Smooth muscle cell of the umbilical artery (primary cell): ENCODE measurements around the gene TAS2R46. TPM values are rescaled to one million over a fixed set of nuclear protein-coding genes. Genes with fewer than 3 reads are reported as not detected.

Experiments
- total RNA-seq: library from RNA; depleted of rRNA; stranded (reverse); fragments of >200 nt; gene quantifications from 2 replicates; pipeline ENCODE4 v1.2.3, GENCODE V29; 2014

TAS2R46 gene, protein sequence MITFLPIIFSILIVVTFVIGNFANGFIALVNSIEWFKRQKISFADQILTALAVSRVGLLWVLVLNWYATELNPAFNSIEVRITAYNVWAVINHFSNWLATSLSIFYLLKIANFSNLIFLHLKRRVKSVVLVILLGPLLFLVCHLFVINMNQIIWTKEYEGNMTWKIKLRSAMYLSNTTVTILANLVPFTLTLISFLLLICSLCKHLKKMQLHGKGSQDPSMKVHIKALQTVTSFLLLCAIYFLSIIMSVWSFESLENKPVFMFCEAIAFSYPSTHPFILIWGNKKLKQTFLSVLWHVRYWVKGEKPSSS
- total RNA-seq, result 1.8 and 4.8 TPM in 2 replicates

GRCh38 chr12:11062194-11062593, at the start of gene TAS2R46:
TAS2R46 (minus strand) TSS chr12:11062294; CDS start chr12:11062294, 0 bp downstream.

GRCh38 chr12:11092128-11092527, 30.0 kb upstream of the TAS2R46 start, which contains the start of gene TAS2R43:
TAS2R43 (minus strand) TSS chr12:11092313; CDS start chr12:11092229, 84 bp downstream.

GRCh38 chr12:11031307-11031706, 30.8 kb downstream of the TAS2R46 start, which contains the start of gene TAS2R31:
TAS2R31 (minus strand) TSS chr12:11031407; CDS start chr12:11031335, 72 bp downstream.

DNA sequence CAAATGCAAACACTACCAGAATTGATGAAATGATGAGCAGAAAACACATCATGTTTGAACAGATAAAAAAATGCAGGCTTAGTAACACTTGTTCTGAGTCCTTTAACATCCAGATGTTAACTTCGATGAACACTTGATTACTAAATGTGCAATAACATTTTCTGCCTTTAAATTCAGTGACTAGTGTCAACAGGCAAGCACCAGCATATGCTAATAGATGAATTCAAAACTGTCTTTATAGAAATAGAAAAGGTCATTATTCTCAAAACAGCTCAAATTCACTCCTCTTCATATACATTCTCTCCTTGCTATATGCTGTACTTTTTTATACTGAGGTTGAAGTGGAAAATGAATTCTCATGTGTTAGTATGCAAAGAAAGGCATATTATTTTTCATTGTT, 39.6 kb downstream of the TAS2R46 start, which contains the start of gene TAS2R19:
Gene TAS2R19 (minus strand): TSS at position 101 of the 400 bp plus-strand sequence. CDS start 49 bp downstream, at position 52.

Other genes starting within 250 kb of the TAS2R46 start
- gene TAS2R10, start 235.9 kb downstream of the TAS2R46 start, total RNA-seq, result 0.59 and 2.4 TPM in 2 replicates
- 1.2 and 2.0 TPM in 2 replicates for gene PRR4, start 212.8 kb downstream of the TAS2R46 start, total RNA-seq
- gene PRH1, start 178.0 kb downstream of the TAS2R46 start, total RNA-seq, result 17.6 and 21.4 TPM in 2 replicates
- 1.2 and 4.2 TPM in 2 replicates for gene TAS2R13, start 152.7 kb downstream of the TAS2R46 start, total RNA-seq
- 0.28 TPM in 1 of 2 replicates, not detected in the other for gene PRH2, start 133.1 kb downstream of the TAS2R46 start, total RNA-seq
- 4.2 and 5.4 TPM in 2 replicates for gene TAS2R14, start 123.0 kb downstream of the TAS2R46 start, total RNA-seq
- 3.9 and 8.6 TPM in 2 replicates for gene TAS2R50, start 75.4 kb downstream of the TAS2R46 start, total RNA-seq
- gene TAS2R20, start 64.0 kb downstream of the TAS2R46 start, total RNA-seq, result 3.9 and 6.6 TPM in 2 replicates
- 4.8 and 11.1 TPM in 2 replicates for gene TAS2R19, start 39.7 kb downstream of the TAS2R46 start, total RNA-seq
- gene TAS2R31, start 30.9 kb downstream of the TAS2R46 start, total RNA-seq, result 6.8 and 10.9 TPM in 2 replicates
- 3.3 TPM in 1 of 2 replicates, not detected in the other for gene TAS2R43, start 30.0 kb upstream of the TAS2R46 start, total RNA-seq
- gene TAS2R30, start 72.3 kb upstream of the TAS2R46 start, total RNA-seq, result 5.0 and 8.9 TPM in 2 replicates
- gene SMIM10L1, start 108.9 kb upstream of the TAS2R46 start, total RNA-seq, result 6.8 and 7.2 TPM in 2 replicates
- not detected in 2 replicates for gene TAS2R42, start 124.6 kb upstream of the TAS2R46 start, total RNA-seq
- not detected in 2 replicates for gene PRB3, start 207.4 kb upstream of the TAS2R46 start, total RNA-seq
- not detected in 2 replicates for gene PRB4, start 248.1 kb upstream of the TAS2R46 start, total RNA-seq